ENCODE data around the gene IGF2BP1. TPM values are rescaled to one million over a fixed set of nuclear protein-coding genes. Genes with fewer than 3 reads are reported as not detected.
"Not testable (repeated sequence)": the region's sequence is repeated elsewhere in the genome, so short reads cannot be mapped to it uniquely, and the experiment has no call there.

Gene IGF2BP1
- total RNA-seq, 1 donor from 2014 or later, result 1.9 TPM

DNA sequence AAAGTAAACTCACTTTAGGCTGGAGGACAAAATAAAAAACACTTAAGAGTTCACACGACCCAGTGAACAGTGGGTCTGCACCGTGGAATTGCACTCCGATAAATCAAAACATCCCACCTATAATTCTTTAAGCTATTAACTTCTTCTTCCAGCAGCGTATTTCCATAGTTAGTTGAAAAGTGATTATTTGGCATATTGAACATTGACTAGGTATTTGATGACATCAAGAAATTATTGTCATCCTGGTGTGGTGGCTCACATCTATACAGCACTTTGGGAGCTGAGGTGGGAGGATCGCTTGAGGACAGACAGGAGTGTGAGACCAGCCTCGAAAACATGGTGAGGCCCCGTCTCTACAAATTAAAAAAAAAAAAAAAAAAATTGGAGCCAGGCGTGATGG lies 23.4 kb downstream of the IGF2BP1 start:
- DNase-seq, result no peak

DNA sequence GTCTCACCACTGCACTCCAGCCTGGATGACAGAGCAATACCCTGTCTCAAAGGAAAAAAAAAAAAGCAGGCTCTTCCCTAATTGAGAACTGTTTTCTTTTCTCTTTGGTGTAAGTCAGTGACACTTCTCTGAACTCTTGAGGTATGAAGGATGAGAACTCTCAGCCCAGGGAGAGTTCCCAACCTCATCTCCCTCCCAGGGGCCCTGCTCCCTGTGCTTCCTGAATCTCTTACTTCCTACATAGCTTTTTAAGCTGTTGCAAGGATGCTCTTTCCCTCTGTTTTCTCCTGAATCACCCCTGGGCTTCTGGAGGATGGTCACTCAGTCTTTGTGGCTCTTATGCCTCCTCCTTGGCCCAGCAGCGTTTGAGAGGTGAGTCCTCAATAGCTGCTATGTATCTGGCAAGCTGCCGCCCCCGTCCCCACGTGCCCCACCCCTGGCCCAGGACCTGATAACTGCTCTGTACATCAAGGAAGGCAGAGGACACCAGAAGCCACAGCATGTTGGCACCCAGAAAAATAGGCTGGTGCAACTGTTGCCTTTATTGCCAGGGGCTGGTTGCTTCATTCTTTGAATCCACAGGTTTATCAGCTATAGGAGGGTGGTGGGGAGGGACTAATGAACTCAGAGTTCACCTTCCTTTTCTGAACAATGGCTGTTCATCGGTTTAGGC lies 24.0 kb downstream of the IGF2BP1 start:
- DNase-seq, result no peak

DNA sequence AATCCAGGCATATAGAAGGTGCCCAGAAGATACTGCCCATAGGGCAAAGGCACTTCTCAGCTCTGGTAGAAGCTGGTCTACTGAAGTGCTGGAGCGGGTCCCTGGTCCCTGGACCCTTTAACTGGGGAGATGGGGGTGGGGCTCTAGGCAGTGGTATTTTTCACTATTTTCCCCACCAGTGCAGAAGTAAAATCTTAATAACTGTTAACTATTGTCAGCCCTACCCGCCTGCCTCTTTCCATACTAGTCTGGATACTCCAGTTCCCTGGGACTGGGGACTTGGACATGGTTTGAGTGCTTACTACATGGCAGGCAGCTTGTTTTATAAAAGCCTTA lies 24.6 kb downstream of the IGF2BP1 start:
- DNase-seq, result no peak

DNA sequence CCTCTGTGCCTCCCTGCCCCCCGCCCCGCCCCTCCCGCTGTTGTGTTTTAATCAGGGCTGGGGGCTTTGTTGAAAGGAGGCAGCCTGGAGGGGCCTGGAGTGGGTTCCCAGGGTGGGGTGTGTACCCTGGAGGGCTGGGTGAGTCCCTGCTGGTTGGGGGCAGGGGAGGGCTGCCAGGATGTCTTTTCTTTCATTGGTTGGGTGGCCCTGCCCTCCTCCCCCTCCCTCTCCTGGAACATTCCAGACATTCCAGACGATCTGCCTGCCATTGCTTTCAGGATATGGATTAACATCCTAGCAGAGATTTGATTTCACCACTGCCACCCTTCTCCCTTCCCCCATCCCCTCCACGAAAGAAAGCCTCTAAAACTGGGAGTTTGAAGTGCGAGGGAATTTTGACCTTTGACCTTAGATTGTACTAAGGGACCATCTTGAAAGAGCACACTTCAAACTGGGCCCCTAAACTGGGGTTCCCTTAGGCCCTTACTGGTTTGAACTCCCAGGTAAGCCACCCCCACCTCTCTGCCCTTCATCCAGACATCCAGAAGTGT lies 25.3 kb downstream of the IGF2BP1 start:
- no peak for DNase-seq

DNA sequence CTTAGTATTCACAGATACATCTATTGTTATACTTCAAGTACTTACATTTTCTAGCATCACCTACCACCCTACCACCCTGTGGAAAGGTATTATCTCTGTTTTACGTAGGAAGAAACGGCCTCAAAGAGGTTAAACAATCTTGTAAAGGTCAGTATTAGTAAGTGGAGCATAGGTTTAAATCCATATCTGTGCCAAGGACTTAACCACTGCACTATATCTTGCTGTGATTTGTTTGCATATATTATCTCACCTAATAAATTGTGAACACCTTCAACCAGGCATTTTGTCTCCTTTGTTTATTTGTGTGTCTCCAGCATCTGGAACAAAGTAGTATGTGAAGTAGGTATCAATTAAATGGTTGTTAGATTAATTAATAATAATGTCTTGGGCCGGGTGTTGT lies 27.3 kb downstream of the IGF2BP1 start:
- no peak for DNase-seq

DNA sequence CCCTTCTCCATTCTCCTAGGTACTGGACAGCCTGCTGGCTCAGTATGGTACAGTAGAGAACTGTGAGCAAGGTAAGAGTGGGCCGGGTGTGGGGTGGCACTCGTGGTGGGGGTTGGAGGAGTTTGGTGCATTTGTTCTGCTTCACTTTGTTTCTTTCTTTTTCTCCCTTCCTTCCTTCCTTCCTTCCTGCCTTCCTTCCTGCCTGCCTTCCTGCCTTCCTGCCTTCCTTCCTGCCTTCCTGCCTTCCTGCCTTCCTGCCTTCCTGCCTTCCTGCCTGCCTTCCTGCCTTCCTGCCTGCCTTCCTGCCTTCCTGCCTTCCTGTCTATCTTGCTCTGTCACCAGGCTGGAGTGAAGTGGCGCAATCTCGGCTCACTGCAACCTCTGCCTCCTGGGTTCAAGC lies 29.3 kb downstream of the IGF2BP1 start:
- DNase-seq, result not testable (repeated sequence)

DNA sequence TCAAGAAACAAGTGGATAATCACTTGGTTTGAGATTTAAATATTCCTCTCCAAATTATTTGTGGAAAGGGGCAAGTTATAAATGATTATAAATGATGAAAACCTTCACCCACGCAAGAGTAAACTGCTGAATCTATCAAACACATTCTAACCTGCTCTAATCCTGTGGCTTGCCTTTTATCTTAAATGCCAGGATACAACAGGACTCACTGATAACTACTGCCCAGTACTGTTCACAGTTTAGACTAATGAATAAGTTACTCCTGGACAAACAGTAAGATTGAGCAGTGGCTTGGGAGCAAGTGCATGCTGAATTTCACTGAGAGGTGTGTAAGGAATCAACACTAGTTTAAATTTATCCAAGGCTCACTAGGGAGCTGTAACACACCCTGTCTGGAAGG lies 31.1 kb downstream of the IGF2BP1 start:
- no peak for DNase-seq

DNA sequence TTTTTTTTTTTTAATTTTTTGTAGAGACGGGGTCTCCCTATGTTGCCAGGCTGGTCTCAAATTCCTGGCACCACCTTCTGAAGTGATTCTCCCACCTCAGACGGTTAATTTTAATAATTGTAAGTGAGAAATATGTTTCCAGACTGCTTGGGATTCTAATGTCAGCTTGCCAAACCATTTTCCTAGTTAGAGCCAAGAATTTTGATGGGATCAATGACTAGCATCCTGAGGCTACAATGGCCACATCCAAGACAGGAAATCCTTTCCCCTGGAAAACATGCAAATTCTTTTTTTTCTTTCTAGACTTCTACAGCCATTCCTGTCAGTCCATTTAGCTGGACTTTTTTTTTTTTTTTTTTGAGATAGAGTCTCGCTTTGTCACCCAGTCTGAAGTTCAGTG lies 32.6 kb downstream of the IGF2BP1 start:
- DNase-seq, result no peak

DNA sequence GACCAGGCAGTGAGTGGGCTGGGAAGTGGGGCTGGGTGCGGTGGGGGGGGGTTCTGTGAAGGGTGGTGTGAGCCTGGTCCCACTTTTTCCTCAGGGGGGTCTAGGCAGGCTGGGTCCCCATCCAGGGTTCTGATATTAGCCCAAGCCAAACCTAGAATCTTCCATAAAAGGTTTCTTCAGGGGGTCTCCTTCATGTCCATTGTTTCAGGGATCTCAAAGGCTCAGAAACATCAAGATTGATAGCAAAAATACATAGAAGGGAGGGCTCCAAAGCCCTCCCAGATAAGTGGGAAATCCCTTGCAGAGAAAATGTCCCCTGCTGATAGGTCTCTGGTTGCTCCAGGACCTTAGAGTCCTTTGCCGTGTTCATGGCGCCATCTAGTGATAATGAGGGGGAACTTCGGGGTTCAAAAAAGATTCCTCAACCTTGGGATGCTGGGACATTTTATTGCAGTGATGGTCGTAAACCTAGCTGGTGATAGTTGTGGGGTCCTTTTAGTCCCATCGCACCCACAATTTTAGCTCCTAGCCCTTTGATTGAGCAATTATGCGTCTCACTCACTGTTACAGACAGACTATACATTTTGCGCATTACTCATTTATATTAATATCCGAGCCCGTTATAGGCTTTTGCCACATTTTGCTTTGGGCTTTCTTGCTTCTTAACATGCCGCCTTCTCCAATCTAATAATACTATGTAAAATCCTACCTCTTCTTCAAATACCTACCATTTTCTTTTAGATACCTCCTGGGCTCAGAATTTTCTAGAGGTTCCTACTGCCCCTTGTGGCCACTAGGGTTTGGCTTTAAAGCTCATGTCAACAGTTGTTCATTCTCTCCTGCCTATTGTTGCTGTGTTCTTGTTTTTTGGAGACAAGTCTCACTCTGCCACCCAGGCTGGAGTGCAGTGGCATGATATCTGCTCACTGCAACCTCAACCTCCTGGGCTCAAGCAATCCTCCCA lies 35.1 kb downstream of the IGF2BP1 start:
- no peak for DNase-seq

DNA sequence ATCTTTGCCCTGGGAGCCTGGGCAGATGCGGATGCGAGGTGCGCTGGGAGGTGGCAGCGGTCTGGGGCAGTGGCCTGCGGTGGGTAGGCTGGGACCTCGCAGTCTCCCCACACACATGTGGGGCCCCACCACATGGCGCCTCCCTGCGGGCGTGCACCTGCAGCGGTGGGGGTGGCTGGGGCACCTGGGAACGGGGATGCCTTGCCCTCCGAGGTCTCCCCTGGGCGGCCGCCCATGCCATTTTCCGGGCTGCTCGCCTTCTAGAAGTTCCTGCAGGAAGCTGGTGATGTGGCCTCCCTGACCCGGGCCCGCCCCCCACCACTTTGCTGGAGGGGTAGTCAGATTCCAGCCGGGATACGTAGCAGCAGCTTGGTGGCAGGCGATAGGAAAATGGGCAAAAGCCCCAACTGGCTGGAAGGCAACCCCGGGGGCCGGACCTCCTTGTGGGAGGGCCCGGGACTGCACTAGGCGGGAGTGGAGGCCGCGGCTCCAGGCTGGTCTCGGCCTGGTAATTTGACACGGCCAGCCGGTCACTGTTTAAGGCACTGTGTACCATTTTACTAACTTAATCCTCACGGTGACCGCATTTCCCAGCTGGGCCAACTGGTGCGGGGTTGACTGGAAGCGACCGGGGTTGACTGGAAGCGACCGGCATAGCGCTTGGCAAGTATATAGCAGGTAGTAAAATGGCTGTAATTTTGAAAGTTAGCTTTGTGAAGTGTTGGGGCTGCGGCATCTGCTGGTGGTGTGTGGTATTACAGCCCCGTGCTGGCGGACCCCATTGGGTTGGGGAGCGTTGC lies 38.5 kb downstream of the IGF2BP1 start:
- DNase-seq, result no peak

DNA sequence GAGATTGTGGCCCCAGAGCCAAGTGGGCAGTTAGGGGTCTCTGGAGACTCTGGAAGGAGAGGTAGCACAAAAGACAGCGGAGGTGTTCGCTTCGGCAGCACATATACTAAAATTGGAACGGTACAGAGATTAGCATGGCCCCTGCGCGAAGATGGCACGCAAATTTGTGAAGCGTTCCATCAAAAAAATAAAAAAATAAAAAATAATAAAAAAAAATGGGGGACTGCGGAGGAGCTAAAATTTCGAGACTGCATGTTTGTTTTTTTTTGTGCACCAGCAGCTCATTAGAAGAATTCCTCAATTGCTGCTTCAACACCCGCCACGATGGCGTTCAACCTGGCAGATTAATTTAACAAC lies 39.1 kb downstream of the IGF2BP1 start:
- no peak for DNase-seq

DNA sequence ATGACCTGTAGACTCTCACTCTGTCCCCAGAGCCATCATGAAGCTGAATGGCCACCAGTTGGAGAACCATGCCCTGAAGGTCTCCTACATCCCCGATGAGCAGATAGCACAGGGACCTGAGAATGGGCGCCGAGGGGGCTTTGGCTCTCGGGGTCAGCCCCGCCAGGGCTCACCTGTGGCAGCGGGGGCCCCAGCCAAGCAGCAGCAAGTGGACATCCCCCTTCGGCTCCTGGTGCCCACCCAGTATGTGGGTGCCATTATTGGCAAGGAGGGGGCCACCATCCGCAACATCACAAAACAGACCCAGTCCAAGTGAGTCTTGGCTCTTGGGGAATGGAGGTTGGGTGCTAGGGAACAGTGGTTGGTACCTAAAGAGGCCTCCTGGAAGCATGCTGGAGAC lies 41.0 kb downstream of the IGF2BP1 start:
- DNase-seq, result no peak

DNA sequence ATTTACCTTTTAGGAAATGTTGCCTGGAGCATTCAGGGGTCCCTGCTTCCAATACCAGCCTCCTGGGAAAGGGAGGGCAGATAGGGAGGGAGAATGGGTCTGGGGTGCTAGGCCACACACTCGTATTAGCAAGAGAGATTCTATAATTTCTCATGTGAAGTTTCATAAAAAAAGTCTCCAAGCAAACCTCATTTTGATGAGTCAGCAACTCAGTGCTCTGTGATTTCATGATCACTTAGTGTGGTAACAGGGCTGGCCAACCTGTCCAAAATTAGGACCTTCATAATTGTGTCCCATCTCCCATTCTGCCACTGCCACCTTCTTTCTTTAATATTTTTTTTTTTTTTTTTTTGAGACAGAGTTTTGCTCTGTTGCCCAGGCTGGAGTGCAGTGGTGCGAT lies 41.4 kb downstream of the IGF2BP1 start:
- DNase-seq, result no peak

DNA sequence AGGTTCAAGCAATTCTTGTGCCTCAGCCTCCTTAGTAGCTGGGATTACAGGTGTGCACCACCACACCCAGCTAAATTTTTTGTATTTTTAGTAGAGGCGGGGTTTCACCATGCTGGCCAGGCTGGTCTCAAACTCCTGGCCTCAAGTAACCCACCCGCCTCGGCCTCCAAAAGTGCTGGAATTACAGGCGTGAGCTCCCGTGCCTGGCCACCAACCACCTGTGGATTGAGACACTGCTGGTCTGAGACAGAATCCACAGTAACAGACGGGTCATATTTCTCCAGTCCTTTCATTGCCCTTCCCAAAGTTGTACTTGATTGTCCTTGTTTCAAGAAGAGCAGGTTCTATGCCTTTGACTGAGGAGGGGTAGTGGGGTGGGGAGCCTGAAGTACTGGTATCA lies 42.3 kb downstream of the IGF2BP1 start:
- not testable (repeated sequence) for DNase-seq

DNA sequence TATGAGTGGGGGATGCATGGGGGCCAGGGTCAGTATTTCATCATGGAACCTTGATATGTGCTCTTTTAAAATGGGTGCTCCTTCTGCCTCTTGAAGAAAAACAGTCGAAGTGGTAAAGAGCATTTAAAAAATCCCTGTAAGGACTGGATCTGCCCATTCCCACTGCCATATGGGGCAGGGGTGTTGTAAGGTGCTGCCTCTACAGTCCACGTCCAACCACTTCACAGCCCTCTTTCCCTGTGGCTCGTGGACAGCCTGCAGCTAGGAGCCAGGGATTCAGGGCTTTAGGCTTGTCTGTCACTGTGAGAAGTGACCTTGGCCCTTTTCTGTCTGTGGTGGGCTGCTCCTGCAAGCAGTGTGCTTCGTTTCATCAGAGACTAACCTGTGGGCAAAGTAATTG lies 44.3 kb downstream of the IGF2BP1 start:
- DNase-seq, result no peak

DNA sequence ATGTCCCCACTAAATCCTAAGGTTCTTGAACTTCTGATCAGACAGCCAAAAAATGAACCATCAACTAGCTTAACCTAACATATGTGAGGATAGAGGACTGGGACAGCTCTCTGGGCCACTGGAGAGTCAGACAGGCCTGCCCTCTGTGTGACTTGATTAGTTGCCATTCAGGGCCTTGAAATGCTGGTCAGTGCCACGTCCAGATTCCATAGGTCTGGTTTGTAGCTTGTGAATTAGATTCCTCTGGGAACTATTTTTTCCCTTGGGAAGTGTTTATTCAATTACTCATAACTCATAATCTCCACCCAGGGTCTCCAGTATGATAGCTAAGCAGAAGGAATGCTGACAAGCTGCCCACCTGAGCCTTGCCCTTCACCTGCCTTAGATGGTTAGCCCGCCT lies 48.2 kb downstream of the IGF2BP1 start:
- DNase-seq, result no peak

DNA sequence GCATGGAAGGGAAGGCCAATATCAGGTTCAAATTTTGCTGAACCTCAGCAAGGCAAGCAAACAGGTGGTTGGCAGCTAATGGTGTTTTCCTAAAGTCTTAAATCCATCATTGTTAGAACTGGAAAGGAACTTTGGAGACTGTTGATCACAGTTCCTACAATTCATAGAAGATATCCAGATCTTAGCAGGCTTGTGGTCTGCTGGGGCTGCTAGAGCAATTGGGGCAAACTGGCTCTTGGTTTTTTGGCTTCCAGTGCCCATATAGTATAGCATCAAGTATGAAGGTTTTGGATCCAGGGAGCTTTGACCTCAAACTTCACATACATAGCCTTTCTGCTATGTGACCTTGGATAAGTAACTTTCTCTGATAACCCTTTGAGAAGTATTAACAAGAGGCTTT lies 49.7 kb downstream of the IGF2BP1 start:
- no peak for DNase-seq

DNA sequence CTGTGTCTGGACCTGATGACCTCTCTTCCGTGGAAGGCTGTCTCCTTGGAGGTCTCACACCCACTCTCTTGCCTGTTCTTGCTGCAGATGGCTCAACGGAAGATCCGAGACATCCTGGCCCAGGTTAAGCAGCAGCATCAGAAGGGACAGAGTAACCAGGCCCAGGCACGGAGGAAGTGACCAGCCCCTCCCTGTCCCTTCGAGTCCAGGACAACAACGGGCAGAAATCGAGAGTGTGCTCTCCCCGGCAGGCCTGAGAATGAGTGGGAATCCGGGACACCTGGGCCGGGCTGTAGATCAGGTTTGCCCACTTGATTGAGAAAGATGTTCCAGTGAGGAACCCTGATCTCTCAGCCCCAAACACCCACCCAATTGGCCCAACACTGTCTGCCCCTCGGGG lies 52.1 kb downstream of the IGF2BP1 start:
- no peak for DNase-seq

DNA sequence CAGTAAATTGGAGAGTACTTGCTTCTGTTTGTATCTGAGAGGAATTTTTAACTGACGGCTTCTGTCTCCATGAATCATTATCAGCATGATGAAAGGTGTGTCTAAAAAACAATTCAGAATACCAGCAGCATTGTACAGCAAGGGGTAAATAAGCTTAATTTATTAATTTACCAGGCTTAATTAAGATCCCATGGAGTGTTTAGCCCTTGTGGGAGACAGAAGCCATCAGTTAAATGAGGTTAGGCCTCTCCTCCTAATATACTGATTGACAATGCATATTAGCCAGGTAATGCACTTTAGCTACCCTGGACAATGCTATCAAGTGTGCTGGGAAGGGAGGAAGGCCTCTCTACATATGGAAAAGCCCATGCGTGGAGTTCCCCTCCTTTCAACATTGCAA lies 53.4 kb downstream of the IGF2BP1 start:
- no peak for DNase-seq

DNA sequence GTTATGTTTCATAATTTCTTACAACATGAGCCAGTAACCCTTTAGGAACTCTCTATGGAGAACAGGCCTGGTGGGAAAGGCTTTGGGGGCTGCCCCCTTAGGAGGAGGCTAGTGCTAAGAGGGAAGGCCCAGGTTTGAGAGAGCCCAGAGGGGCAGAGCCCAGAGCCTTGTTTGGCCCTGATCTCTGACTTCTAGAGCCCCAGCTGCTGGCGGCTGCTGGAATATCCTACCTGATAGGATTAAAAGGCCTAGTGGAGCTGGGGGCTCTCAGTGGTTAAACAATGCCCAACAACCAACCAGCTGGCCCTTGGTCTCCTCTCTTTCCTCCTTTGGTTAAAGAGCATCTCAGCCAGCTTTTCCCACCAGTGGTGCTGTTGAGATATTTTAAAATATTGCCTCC lies 54.1 kb downstream of the IGF2BP1 start:
- DNase-seq, result no peak

DNA sequence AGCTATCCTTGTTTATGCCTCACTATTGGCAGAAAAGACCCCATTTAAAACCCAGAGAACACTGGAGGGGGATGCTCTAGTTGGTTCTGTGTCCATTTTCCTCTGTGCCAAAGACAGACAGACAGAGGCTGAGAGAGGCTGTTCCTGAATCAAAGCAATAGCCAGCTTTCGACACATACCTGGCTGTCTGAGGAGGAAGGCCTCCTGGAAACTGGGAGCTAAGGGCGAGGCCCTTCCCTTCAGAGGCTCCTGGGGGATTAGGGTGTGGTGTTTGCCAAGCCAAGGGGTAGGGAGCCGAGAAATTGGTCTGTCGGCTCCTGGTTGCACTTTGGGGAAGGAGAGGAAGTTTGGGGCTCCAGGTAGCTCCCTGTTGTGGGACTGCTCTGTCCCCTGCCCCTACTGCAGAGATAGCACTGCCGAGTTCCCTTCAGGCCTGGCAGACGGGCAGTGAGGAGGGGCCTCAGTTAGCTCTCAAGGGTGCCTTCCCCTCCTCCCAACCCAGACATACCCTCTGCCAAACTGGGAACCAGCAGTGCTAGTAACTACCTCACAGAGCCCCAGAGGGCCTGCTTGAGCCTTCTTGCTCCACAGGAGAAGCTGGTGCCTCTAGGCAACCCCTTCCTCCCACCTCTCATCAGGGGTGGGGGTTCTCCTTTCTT lies 56.1 kb downstream of the IGF2BP1 start:
- no peak for DNase-seq

DNA sequence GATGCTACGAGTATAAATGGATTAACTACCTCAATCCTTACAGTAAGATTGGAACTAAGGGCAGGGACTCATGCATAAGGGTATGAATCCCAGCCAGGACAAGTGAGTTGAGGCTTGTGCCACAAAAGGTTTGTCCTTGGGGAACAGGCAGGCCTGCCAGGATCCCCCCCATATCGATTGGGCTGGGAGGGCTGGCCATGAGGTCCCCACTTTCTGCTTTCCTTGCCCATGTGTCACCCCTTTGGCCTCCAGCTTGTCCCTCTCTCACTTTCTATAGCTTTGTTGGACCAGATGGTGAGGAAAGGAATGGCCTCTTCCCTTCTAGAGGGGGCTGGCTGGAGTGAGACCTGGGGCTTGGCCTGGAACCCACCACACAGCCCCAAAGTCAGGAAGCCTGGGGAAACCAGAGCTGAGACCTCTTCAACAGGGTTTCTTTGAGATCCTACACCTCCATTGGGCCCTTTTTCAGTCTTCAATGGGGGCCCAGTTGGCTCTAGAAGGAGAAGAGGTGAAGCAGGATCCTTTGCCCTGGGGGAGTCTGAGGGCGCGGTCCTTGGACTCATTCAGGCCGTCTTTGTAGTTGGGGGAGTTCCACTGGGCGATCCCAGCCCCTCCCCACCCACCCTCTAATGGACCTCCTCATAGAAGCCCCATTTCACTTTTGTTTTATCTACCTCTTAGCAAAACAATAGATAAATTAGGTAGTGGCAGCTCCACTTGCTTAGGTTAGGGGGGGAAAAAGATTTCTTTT lies 57.3 kb downstream of the IGF2BP1 start:
- no peak for DNase-seq
